ENCODE data around the gene GTF2IRD1.
"Not testable (repeated sequence)": the region's sequence is repeated elsewhere in the genome, so short reads cannot be mapped to it uniquely, and the experiment has no call there.

The GTF2IRD1 gene

DNA sequence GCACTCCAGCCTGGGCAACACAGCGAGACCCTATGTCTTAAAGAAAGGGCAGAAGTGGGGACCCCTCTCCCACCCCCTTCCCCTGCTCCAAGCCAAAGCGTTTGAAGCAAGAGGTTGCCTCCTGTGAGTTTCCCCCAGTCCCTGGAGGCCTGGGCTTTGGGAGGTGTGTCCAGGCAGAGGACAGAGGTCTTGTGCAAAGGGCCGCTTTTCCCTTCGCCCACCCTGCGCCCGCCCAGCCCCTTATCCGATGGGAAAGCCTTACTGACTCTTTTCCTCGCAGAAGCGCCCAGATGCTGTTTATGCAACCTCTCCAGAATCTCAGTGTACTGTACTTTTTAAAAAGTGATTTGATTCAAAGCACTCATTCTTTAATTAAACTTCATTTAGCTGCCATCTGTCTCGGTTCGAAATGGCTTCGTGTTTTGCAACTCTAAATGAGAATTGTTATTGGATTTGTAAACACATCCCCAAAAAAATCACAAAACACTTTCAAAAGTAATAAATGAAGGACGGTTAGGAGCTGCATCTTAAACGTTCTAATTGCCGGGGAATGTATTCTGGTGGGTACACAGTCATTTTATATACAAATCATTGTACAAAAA lies 153.3 kb downstream of the GTF2IRD1 start:
- peak; percentile 60 for DNase-seq

DNA sequence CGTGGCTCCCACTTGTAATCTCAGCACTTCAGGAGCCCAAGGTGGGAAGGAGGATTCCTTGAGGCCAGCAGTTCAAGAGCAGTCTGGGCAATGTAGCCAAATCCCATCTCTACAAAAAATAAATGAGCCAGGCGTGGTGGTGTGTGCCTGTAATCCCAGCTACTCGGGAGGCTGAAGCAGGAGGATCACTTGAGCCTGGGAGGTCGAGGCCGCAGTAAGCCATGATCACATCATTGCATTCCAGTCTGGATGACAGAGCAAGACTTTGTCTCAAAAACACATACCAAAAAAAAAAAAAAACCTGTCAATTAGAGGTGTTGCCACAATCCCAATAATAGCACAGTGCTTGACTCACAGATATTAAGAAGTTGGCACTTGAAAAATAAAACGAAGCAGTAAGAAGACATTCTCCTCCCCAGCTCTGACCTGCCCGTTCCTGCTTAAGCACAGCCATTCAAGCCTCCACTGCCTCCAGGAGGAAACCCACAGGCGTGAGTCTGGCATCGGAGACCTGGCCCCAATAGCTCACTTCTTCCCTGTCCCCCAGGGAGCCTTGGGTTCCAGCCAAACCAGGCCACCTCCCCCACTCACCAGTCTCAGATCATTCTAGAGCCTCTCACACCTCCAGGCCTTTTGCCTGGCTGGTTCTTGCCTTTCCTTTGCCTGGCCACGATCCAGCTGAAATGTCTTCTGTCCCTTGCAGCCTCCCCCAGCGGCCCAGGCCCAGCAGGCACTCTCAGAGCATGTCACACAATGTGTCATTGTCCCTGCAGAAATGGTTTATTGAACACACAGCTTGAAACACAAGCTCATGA lies 158.5 kb downstream of the GTF2IRD1 start:
- DNase-seq = no peak

- DNase-seq = peak; percentile 65
Measured at GRCh38 chr7:74615933-74616780, 162.5 kb downstream of the GTF2IRD1 start.

GRCh38 chr7:74617180-74617744 lies 163.6 kb downstream of the GTF2IRD1 start:
- DNase-seq = no peak

DNA sequence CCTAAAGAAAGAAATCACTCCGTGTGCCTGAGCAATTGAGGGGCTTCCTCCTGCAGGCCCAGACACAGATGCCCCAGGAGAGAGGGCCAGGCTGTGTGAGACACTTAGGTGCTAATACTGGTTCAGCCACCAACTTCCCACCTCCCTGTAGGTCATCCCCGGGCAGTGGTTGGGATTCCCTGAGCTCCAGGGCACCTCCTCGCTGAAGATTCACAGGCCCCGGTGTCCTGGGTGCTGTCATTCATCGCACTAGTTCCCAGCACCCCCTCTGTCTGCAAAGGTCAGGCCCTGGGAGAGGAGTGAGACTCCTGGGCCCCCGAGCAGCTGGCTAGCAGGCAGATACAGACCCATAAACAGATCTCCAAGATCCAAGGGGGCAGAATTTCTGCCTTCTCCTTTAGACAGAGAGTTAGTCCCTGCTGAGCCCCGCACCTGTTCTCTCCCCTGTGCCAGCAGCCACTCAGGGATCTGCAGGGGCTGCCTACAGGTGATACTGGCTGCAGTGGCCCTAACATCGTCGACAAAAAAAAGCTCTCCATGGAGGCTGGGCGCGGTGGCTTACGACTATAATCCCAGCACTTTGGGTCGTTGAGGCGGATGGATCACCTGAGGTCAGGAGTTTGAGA lies 165.6 kb downstream of the GTF2IRD1 start:
- peak; percentile 35 for DNase-seq

GRCh38 chr7:74622228-74622749 lies 168.6 kb downstream of the GTF2IRD1 start:
- no peak for DNase-seq

DNA sequence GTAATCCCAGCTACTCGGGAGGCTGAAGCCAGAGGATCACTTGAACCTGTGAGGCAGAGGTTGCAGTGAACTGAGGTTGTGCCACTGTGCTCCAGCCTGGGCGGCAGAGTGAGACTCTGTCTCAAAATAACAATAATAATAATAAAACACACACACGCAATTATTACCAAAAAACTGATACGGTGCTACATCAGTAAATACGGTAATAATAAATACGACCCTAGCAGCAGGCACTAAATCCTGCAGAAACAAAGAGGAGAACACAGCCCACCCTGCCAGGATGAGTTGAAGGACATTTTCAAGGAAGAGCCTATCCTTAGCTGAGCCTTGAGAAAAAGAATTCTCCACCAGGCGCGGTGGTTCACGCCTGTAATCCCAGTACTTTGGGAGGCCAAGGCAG lies 169.4 kb downstream of the GTF2IRD1 start:
- DNase-seq = no peak

DNA sequence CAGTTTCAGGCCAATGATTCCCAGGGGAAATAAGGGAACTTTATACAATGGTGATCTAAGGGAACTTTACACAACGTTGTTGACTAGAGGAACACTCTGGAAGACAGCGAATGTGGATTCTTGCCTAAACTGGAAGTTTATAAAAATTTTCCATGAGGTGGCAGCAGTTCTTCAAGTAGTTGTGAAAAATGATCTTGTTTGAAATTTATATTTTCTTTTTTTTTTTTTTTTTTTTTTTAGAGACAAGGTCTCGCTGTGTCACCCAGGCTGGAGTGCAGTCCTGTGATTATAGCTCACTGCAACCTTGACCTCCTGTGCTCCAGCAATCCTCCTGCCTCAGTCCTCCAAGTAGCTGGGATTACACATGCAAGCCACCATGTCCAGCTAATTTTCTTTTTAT lies 171.7 kb downstream of the GTF2IRD1 start:
- DNase-seq = no peak

DNA sequence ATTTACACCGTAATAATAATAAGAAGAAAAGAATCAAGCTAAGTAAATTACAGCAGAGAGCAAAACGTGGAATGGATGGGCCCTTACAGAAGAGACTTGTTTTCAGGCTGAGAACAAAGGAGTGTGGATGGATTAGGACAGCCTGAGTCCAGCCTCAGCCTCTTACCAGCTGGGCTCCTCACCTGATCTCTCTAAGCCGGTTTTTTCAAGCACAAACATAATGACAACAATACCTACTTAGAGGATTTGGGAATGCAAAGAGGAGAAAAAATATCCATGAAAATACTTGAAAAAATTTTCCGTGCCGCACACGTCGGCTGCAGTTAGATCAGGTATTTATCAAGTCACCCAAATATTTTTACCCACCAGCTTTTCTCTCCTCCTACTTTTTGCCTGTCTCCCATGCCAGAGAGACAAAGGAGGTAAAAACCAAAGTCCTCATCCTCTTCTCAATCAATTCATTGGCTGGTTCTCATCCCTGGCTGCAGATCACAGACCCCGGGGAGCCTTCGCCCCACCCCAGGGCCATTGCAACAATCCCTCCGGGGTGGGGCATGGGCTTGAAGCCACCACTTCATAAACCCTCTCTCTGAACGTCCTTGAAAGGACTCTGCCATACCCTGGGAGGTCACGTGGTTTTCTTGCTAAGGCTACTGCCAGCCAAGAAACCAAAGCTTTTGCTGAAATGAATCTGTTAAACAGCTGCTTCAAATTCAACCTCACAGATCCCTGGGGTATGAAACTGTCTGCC lies 174.1 kb downstream of the GTF2IRD1 start:
- DNase-seq = peak; percentile 95

GRCh38 chr7:74632505-74632904 lies 178.8 kb downstream of the GTF2IRD1 start:
- no peak for DNase-seq

DNA sequence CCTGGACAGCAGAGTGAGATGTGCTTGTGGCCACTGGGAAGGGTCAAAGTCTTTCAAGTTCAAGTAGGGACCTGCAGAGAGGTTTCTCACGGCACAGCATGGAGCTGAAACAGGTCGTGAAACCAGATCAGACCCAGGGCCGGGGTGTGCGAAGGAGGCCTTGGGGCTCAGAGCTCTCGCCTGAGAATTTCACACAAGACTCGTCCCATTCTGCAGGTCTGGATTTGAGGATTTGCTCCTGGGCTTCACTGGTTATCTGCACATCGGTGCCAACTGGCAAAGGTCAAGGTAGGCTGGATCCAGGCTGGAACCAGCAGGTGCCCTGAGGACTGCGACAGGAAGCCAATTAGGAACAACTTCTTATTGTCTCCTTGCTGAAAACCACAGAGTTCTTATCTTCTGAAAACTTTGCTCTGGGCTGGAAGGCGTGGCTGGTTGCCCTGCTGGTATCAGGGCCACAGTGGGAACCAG lies 179.8 kb downstream of the GTF2IRD1 start:
- no peak for DNase-seq

DNA sequence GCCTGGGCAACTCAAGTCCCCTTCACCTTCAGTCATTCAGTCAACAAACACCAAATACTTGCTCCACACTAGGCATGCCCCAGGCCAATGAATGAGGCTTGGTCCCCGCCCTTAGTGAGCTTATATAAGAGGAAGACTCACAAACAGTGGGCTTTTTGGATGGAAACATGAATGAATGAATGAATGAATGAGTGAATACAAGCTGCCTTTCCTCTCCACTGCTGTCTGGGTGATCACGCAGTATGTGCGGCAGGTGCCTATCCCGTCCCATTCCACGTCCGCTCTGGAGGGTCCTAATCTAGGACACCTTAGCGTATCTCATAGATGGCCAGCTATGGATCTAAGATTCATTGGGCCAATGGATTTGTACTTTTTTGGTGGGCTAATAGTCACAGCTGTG lies 184.0 kb downstream of the GTF2IRD1 start:
- no peak for DNase-seq

GRCh38 chr7:74650055-74650454 lies 196.3 kb downstream of the GTF2IRD1 start:
- DNase-seq = not testable (repeated sequence)

DNA sequence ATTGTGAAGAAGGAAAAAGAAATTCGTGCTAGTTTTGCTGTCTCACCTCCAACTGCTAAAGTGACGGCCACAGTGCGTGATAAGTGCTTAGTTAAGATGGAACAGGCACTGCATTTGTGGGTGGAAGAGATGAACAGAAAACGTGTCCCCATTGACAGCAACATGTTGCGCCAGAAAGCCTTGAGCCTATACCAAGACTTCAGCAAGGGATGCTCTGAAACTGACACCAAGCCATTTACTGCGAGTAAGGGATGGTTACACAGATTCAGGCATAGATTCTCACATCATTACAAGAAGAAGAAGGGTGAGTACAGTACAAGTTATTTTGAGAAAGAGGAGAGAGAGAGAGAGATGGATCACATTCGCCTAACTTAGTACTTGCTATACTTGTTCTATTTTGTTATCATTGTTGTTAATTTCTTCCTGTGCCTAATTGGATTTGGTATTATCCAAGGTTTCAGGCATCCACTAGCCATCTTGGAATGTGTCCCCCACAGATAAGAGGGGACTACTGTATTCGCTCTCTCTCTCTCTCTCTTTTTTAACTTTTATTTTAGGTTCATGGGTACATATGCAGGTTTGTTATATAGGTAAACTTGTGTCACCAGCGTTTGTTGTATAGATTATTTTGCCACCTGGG lies 196.9 kb downstream of the GTF2IRD1 start:
- DNase-seq = not testable (repeated sequence)

DNA sequence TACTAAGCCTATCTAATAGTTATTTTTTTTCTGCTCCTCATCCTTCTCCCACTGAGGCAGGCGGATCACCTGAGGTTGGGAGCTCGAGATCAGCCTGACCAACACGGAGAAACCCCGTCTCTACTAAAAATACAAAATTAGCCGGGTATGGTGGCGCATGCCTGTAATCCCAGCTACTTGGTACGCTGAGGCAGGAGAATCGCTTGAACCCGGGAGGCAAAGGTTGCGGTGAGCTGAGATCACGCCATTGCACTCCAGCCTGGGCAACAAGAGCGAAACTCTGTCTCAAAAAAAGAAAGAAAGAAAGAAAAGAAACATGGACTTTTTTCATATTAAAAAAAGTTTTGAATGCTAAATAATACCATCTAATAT lies 197.4 kb downstream of the GTF2IRD1 start:
- not testable (repeated sequence) for DNase-seq

All from DMS 273 treated with DMSO at 0.1 percent for 48 hours (cell line).